GM21825 (cell line): ENCODE measurements around the gene KCNJ14.

Experiments used
- ATAC-seq: cut with Tn5 transposase; IDR thresholded peaks from one replicate; pipeline ENCODE4 v1.9.1; 2021; ENCODE audit warnings: mild to moderate bottlenecking, moderate library complexity; ENCODE audit not compliant: unreplicated experiment

The KCNJ14 gene

GRCh38 chr19:48469934-48470680 is 14.7 kb downstream of the KCNJ14 start:
- no peak for ATAC-seq

- no peak for ATAC-seq
These were observed 15.5 kb downstream of the KCNJ14 start for GRCh38 chr19:48470856-48471255.

GRCh38 chr19:48471836-48472235 is 16.5 kb downstream of the KCNJ14 start:
- no peak for ATAC-seq

- ATAC-seq, result no peak
These were observed 18.0 kb downstream of the KCNJ14 start for GRCh38 chr19:48473161-48473966.

- ATAC-seq, result no peak
These were observed 18.8 kb downstream of the KCNJ14 start for GRCh38 chr19:48474084-48474592.

GRCh38 chr19:48475369-48476068 is 20.1 kb downstream of the KCNJ14 start:
- ATAC-seq, result no peak

GRCh38 chr19:48476176-48476575 is 20.8 kb downstream of the KCNJ14 start:
- ATAC-seq, result no peak

- no peak for ATAC-seq
These were observed 21.8 kb downstream of the KCNJ14 start for GRCh38 chr19:48477067-48477685.

GRCh38 chr19:48477698-48478338 is 22.4 kb downstream of the KCNJ14 start:
- ATAC-seq, result no peak

- ATAC-seq, result no peak
These were observed 23.2 kb downstream of the KCNJ14 start for GRCh38 chr19:48478339-48479256.

- no peak for ATAC-seq
These were observed 24.3 kb downstream of the KCNJ14 start for GRCh38 chr19:48479686-48480085.

GRCh38 chr19:48480183-48480557 is 24.8 kb downstream of the KCNJ14 start:
- no peak for ATAC-seq

GRCh38 chr19:48480558-48481500 is 25.5 kb downstream of the KCNJ14 start:
- ATAC-seq, result no peak

- no peak for ATAC-seq
These were observed 26.7 kb downstream of the KCNJ14 start for GRCh38 chr19:48481846-48482639.

GRCh38 chr19:48483301-48483700 is 27.9 kb downstream of the KCNJ14 start:
- no peak for ATAC-seq

GRCh38 chr19:48484247-48484893 is 29.0 kb downstream of the KCNJ14 start:
- ATAC-seq, result no peak
